Right ventricle myocardium superior (tissue), 1 donor: ENCODE results near the gene ADCY5. TPM values are rescaled to one million over a fixed set of nuclear protein-coding genes. Genes with fewer than 3 reads are reported as not detected.

ENCODE experiments used
- ATAC-seq: fragments of 200-7000 bp; cut with Tn5 transposase; one replicate; pipeline ENCODE4 v1.9.1; 2020; ENCODE audit warnings: mild to moderate bottlenecking; ENCODE audit not compliant: poor library complexity
- DNase-seq: peaks from one replicate; pipeline ENCODE4 v3.0.0-alpha.2; 2020
- intact Hi-C: fragments of 100-400 bp; cut with DNase I; formaldehyde crosslinking; loops from one replicate; pipeline ENCODE4 v1.11.2; 2022
- total RNA-seq: library from RNA; stranded (reverse); fragmentation: NEBNext Ultra II Directional; extraction: Animal tissue kit (Norgen Biotek cat#: 25700); gene quantifications from one replicate; pipeline ENCODE4 v1.2.1, GENCODE V29; 2021
- donor health status: DM: no; HTN: yes; CAD: no; lungs with severe emphysema.

Gene ADCY5
- total RNA-seq, 1 donor from 2014 or later = 225 TPM

- no peak for DNase-seq
- intact Hi-C loops = no loop called here
- ATAC-seq = no peak
Measured at GRCh38 chr3:123357275-123357674, 91.6 kb downstream of the ADCY5 start.

- intact Hi-C loops = no loop called here
- DNase-seq = no peak
- peak; percentile 1 for ATAC-seq
Measured at GRCh38 chr3:123353850-123354233, 95.0 kb downstream of the ADCY5 start.

- peak; percentile 36 for DNase-seq
- peak; percentile 45 for ATAC-seq
- intact Hi-C loops = no loop called here
Measured at GRCh38 chr3:123353227-123353849, 95.6 kb downstream of the ADCY5 start.

GRCh38 chr3:123352134-123352554 is 96.7 kb downstream of the ADCY5 start:
- ATAC-seq (peak; percentile 66), DNase-seq (peak; percentile 60)
- intact Hi-C loops = no loop called here

GRCh38 chr3:123351501-123351900 is 97.4 kb downstream of the ADCY5 start:
- ATAC-seq = no peak
- intact Hi-C loops = no loop called here
- DNase-seq = peak; percentile 9

GRCh38 chr3:123350971-123351370 is 97.9 kb downstream of the ADCY5 start:
- intact Hi-C loops = no loop called here
- peak; percentile 31 for DNase-seq
- no peak for ATAC-seq

GRCh38 chr3:123349566-123350435 is 99.1 kb downstream of the ADCY5 start:
- intact Hi-C loops = no loop called here
- DNase-seq = peak; percentile 39
- ATAC-seq = no peak

GRCh38 chr3:123349201-123349535 is 99.7 kb downstream of the ADCY5 start:
- ATAC-seq (no peak), DNase-seq (peak; percentile 17)
- intact Hi-C loops = no loop called here

- intact Hi-C loops = no loop called here
- DNase-seq = peak; percentile 24
Measured at GRCh38 chr3:123348471-123349200, 100.3 kb downstream of the ADCY5 start.

GRCh38 chr3:123347691-123348264 is 101.1 kb downstream of the ADCY5 start:
- intact Hi-C loops = no loop called here
- DNase-seq (peak; percentile 23), ATAC-seq (no peak)

More at GRCh38 chr3:123348471-123349200, 100.3 kb downstream of the ADCY5 start:
- no peak for ATAC-seq

- ATAC-seq = peak; percentile 54
- DNase-seq = peak; percentile 80
- intact Hi-C loops = no loop called here
Measured at GRCh38 chr3:123347205-123347604, 101.7 kb downstream of the ADCY5 start.

- intact Hi-C loops = no loop called here
- ATAC-seq (no peak), DNase-seq (peak; percentile 25)
Measured at GRCh38 chr3:123346021-123346420, 102.9 kb downstream of the ADCY5 start.

GRCh38 chr3:123344907-123345594 is 103.8 kb downstream of the ADCY5 start:
- DNase-seq (peak; percentile 26), ATAC-seq (no peak)
- intact Hi-C loops = no loop called here

- ATAC-seq (peak; percentile 24), DNase-seq (peak; percentile 20)
- intact Hi-C loops = no loop called here
Measured at GRCh38 chr3:123344175-123344906, 104.5 kb downstream of the ADCY5 start.

GRCh38 chr3:123343296-123344174 is 105.4 kb downstream of the ADCY5 start:
- intact Hi-C loops = no loop called here
- peak; percentile 66 for DNase-seq
- peak; percentile 34 for ATAC-seq

GRCh38 chr3:123342631-123343080 is 106.2 kb downstream of the ADCY5 start:
- ATAC-seq (no peak), DNase-seq (peak; percentile 37)
- intact Hi-C loops = no loop called here
